ENCODE results near the gene PITPNC1.

- TF ChIP-seq EZH2 (IDR thresholded peaks at IDR 0.05; ENCODE audit: insufficient read depth, poor library complexity, severe bottlenecking) = no peak
- TF ChIP-seq EZH2phosphoT487 (IDR thresholded peaks at IDR 0.05; ENCODE audit: insufficient read depth, low read depth) = no peak
Measured at GRCh38 chr17:67385122-67385988, 8.3 kb downstream of the PITPNC1 start.

All from GM23248 (cell line).